HG03460 (cell line): ENCODE results near the gene C10orf95.

Experiments
- ATAC-seq: cut with Tn5 transposase; IDR thresholded peaks from one replicate; pipeline ENCODE4 v1.9.1; 2021; ENCODE audit not compliant: unreplicated experiment

Gene C10orf95

DNA sequence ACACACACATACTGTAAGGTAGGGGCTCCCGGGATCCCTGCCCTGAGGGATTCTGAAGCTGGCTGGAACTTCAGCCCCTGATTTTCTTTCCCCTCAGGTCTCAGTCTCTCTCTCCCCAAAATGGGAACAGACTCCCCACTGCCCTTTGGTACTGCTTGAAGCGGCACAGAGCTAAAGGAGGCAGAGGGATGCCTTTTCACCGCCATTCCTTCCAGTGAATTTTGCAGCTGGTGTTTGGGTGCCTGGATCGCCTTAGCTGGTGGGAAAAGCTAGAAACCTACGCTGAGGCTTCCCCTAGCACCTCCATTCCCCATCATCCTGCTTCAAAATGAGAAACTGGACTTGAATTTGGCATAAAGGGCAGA is 16.2 kb downstream of the C10orf95 start:
- ATAC-seq, result no peak

- no peak for ATAC-seq
Measured at GRCh38 chr10:102434394-102435132, 16.8 kb downstream of the C10orf95 start.

DNA sequence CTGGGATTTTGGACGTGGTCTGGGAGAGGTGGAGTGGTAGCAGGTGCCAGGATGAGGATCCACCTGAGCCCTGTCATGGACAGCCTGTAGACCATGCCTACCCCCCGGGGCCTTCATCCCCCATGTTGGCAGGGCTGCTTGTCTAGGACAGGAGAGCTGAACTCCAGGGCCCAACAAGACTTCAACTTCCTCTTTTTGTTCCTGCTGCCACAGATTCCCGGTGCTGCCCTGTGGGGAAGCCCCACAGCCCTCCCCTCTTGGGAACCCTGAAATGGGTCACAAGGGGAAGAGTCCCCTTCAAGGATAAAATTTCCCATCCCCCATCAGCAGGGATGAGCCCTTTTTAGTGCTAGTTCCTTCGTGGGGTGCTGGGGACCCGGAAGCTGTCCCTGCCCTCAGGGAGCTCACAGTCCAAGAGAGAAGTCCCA is 17.7 kb downstream of the C10orf95 start:
- ATAC-seq, result no peak

- peak; percentile 81 for ATAC-seq
Measured at GRCh38 chr10:102432162-102432950, 19.0 kb downstream of the C10orf95 start, which contains the start of gene CUEDC2. Gene CUEDC2 (minus strand): TSS chr10:102432574. CDS start chr10:102425188, 7,386 bp downstream.

DNA sequence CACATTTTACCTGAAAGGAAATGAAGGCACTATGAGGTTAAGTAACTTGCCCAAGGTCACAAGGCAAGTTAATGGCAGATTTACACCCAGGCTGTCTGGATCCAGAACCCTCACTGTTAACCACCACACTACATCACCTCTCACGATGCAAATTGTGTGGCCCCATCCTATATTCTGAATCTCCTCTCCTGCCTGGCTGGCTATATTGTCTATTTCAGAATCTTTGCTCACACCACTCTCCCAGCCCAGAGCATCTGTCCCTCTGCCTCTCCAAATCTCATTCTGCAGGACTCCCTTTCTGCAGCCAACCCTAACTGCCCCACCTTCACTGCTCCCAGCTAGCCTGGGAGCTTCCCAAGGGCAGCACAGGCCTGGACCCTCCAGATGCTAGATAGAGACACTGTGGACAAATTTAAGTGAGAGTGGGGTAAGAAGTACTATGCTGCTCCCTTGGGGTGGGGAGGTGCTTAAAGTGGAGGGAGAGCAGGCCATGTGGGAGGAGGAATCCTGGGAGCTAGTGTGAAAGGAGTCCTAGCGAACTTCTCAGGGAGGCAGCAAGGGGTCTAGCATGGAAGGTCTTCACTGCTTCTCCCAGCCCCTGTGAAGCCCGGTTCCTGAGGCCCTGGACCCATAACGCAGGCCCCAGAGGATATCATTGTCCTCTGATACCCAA is 19.8 kb downstream of the C10orf95 start:
- ATAC-seq, result no peak

GRCh38 chr10:102429468-102429867 is 21.9 kb downstream of the C10orf95 start:
- ATAC-seq, result no peak

GRCh38 chr10:102426803-102427287 is 24.5 kb downstream of the C10orf95 start:
- no peak for ATAC-seq

GRCh38 chr10:102425444-102425843 is 25.9 kb downstream of the C10orf95 start:
- no peak for ATAC-seq

DNA sequence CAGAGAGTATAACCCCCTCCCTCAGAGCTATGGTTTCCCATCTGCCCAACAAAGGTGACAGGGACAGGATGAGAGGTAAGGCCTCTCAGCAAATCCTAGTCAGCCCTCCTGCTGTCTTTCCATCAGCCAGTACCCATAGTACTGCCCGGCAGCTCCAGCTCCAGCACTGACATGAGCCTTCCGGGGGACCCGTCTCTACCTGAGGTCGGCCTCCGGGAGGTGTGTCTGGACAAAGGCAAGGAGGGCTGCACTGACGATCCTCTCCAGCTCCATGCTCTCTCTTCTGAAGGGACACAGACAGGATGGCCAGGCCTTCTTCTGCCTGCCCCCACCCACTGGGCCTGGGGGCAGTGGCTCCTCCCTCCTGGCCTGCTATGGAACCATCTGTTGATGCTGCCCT is 26.4 kb downstream of the C10orf95 start:
- ATAC-seq, result no peak

DNA sequence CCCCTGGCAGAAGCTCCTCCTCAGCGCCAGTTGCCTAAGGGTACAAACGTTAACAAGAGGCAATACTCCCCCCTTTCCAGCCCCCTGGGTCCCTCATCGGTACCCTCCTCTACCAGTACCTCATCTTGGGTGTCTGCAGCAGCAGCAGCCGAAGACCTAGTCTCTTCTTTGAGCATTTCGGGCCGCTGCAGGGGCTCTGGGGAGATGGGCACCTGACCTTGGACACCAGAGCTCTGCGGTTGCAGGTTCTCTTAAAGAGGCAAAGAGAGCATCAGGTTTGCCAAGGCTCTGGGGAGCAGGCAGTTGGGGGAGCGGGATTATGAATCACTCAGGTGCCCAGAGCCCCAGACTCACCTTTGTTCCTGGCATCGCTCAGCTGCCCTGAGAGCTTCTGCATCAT is 27.2 kb downstream of the C10orf95 start:
- ATAC-seq, result no peak

- ATAC-seq, result no peak
Measured at GRCh38 chr10:102423372-102423968, 27.9 kb downstream of the C10orf95 start.

- ATAC-seq, result peak; percentile 25
Measured at GRCh38 chr10:102422545-102423129, 28.7 kb downstream of the C10orf95 start.

- ATAC-seq, result no peak
Measured at GRCh38 chr10:102421757-102422512, 29.4 kb downstream of the C10orf95 start.

GRCh38 chr10:102421507-102421756 is 29.9 kb downstream of the C10orf95 start:
- ATAC-seq, result no peak

DNA sequence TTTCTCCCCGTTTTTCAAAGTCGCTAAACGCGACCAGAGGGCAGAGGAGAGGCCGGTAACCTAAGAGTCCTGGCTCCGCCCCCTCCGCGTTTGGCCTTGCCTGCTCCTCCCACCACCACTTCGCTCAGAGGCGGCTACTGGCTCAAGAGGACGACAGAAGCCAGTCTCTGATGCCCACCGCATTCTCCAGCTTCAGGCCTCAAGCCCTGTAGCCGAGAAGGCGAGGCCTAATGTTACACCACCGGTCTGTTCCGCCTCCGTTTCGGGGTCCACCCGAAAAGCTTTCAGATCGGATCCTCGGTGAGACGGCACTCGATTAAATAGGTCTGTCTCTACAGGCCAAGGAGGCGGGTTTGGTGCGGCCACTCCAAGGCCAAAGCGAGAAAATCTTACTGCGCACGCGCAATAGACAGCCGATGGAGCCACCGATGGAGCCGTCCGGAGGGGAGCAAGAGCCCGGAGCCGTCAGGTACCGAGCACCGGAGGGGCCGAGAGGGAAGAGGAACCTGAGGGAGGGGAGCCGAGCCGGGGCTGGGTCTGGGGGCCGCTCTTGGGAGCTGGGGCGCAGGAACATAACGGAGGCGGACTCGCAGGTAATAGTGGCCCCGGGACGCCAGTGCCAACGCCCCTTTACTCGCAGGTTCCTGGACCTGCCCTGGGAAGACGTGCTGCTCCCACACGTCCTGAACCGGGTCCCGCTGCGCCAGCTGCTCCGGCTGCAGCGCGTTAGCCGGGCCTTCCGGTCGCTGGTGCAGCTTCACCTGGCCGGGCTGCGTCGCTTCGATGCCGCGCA is 30.4 kb downstream of the C10orf95 start, which contains the start of gene FBXL15:
Gene FBXL15 (plus strand): TSS at position 123 of the 793 bp plus-strand sequence. CDS start 294 bp downstream, at position 417.
- ATAC-seq, result peak; percentile 65

DNA sequence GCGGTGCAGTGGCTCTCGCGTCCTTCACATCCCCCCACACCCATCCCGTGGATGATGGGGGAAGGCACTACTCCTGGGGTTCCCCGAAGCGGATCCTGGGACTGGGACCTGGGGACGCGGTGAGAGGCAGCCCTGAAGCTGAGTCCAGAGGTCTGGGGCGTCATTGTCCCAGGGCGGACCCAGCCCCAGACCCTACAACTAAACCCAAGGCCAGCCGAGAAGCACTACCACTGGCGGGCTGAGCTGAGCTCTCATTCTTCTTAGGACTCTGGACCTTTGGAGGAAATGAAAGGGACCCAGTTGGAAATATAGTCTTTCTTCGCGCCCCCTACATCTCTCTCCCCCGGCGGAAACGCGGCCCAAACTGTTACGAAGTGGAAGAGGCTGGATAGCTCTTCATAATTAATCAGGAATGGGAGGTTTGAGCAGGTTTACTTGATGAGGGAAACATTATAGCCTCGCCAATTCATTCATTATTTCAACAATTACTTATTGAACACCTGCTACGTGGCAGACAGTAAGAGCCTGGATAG is 31.1 kb downstream of the C10orf95 start:
- no peak for ATAC-seq

GRCh38 chr10:102419269-102420180 is 31.8 kb downstream of the C10orf95 start:
- ATAC-seq, result no peak

- no peak for ATAC-seq
Measured at GRCh38 chr10:102418622-102419268, 32.6 kb downstream of the C10orf95 start, which contains the start of gene PSD. Gene PSD (minus strand): TSS chr10:102418785. CDS start chr10:102417038, 1,747 bp downstream.
